Measurements from ENCODE around the gene CRADD. TPM values are rescaled to one million over a fixed set of nuclear protein-coding genes. Genes with fewer than 3 reads are reported as not detected.

The CRADD gene
- total RNA-seq, 1 donor from 2014 or later, result 10.7 TPM

DNA sequence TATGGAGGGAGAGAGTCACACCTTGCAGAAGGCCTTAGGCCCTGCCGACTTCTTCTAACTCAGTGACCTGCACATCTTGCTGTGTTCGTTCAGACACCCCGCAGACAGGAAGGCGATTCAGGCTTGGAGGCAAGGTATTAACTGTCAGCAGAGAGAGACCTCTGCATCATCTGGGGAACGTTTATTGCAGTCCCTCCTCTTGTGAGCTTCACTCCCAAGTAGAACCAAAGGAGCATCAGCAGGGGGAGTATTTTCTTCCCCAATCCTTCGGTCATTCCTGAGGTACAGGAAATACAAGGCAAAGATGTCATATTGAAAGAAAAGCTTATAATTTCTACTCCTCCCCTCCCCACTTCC lies 217.9 kb downstream of the CRADD start:
- Mint-ChIP-seq H3K27me3 (ENCODE audit: low read depth) (peaks cover 1% of the 10 kb centered on the region), H3K27ac (no peak overlapping the region), H3K9me3 (no peaks in the 10 kb centered on the region), H3K36me3 (ENCODE audit: low read depth) (peaks cover 12% of the 10 kb centered on the region), H3K4me3 (ENCODE audit: low read depth) (no peak overlapping the region), H3K4me1 (ENCODE audit: low read depth) (peaks cover 35% of the 10 kb centered on the region)
- intact Hi-C loops (cut with micrococcal nuclease), result loop anchor here (5.0 kb wide), 1 partner anchor 38 kb away; no protein-coding TSS in a partner anchor
- DNase-seq (ENCODE audit: low spot score), result no peak

DNA sequence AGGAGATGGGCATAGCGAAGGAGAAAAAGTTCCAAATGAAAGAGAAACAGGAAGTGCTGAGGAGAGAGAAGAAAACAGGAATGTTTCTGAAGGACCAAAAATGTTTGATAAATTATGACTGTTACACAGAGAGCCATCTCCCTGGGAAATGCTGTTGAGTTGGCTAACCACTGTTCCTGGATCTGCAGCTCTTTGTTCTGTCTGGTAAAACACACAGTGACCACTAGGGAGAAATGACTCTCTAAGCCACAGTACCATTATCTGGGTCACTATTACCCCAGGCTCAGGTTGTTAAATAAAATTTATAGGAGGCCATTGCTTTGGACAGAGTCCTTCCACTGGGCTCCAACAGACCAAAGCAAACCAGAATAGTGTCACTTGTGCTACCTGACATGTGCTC lies 219.3 kb downstream of the CRADD start:
- Mint-ChIP-seq H3K36me3 (ENCODE audit: low read depth) (peaks cover 12% of the 10 kb centered on the region), H3K9me3 (no peaks in the 10 kb centered on the region), H3K4me3 (ENCODE audit: low read depth) (no peak overlapping the region), H3K27me3 (ENCODE audit: low read depth) (peaks cover 1% of the 10 kb centered on the region), H3K27ac (peak overlapping the region; percentile 16), H3K4me1 (ENCODE audit: low read depth) (peaks cover 37% of the 10 kb centered on the region)
- DNase-seq (ENCODE audit: low spot score), result no peak
- intact Hi-C loops (cut with micrococcal nuclease), result loop anchor here (5.0 kb wide), 1 partner anchor 39 kb away; no protein-coding TSS in a partner anchor

DNA sequence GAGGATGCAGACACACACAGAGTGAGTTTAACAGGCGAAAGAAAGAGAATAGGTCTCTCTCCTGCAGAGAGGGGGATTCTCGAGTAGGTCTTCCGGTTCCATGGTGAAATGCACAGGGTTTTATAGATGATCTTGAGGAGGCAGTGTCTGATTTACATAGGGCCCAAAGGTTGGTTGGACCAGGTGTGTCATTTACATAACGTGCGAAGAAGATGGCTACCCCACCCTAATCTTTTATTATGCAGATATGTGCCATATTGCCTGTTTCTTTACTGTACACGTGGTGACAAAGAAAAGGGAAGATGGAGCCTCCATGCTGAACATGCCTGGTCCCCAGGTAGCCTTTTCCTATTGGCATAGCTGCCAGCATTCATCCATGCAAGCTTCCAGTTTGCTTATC lies 219.8 kb downstream of the CRADD start:
- peaks cover 3% of the 10 kb centered on the region for H3K9me3 Mint-ChIP-seq
- DNase-seq (ENCODE audit: low spot score), result no peak
- no peak overlapping the region for H3K4me3 Mint-ChIP-seq (ENCODE audit: low read depth)
- H3K4me1 Mint-ChIP-seq (ENCODE audit: low read depth), result peaks cover 39% of the 10 kb centered on the region
- H3K27ac Mint-ChIP-seq, result no peak overlapping the region
- intact Hi-C loops (cut with micrococcal nuclease), result loop anchor here (5.0 kb wide), 1 partner anchor 40 kb away; no protein-coding TSS in a partner anchor
- H3K27me3 Mint-ChIP-seq (ENCODE audit: low read depth), result peaks cover 1% of the 10 kb centered on the region
- peaks cover 16% of the 10 kb centered on the region for H3K36me3 Mint-ChIP-seq (ENCODE audit: low read depth)

DNA sequence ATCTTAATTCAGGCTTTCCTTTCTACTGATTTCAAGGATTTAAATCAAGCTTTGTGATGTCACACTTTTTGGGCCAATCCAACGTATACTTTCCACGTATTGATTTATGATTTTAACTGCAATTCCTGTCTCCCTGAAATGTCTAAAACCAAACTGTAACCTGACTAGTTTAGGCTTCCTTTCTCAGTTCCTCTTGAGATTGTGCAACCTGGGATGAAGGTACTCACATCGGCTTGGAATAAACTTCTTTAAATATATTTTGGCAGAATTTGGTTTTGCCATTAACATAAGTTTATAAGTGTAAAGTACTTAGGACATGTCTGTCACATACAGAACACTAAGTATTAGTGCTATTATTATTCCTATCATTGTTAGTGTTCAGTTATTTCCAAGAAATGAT lies 224.6 kb downstream of the CRADD start:
- intact Hi-C loops (cut with micrococcal nuclease), result no loop called here
- no peak overlapping the region for H3K27ac Mint-ChIP-seq
- no peaks in the 10 kb centered on the region for H3K27me3 Mint-ChIP-seq (ENCODE audit: low read depth)
- peaks cover 12% of the 10 kb centered on the region for H3K36me3 Mint-ChIP-seq (ENCODE audit: low read depth)
- DNase-seq (ENCODE audit: low spot score), result no peak
- H3K4me3 Mint-ChIP-seq (ENCODE audit: low read depth), result no peak overlapping the region
- peaks cover 5% of the 10 kb centered on the region for H3K9me3 Mint-ChIP-seq
- peaks cover 50% of the 10 kb centered on the region for H3K4me1 Mint-ChIP-seq (ENCODE audit: low read depth)

DNA sequence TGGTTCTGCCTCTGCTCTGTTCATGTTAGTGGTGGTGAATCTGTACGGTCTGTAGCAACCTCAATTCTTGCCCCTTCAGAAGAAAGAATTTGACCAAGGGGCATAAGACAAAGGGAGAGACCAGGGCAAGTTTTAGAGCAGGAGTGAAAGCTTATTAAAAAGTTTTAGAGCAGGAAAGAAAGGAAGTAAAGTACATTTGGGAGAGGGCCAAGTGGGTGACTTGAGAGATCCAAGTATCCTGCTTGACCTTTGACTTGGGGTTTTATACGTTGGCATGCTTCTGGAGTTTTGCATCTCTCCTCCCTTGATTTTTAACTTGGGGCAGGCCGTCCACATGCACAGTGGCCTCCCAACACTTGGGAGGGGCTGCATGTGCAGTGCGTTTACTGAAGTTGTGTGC lies 225.0 kb downstream of the CRADD start:
- Mint-ChIP-seq H3K27me3 (ENCODE audit: low read depth) (no peaks in the 10 kb centered on the region), H3K4me3 (ENCODE audit: low read depth) (no peak overlapping the region), H3K4me1 (ENCODE audit: low read depth) (peaks cover 49% of the 10 kb centered on the region), H3K36me3 (ENCODE audit: low read depth) (peaks cover 12% of the 10 kb centered on the region), H3K27ac (no peak overlapping the region), H3K9me3 (peaks cover 5% of the 10 kb centered on the region)
- no peak for DNase-seq (ENCODE audit: low spot score)
- intact Hi-C loops (cut with micrococcal nuclease), result no loop called here

DNA sequence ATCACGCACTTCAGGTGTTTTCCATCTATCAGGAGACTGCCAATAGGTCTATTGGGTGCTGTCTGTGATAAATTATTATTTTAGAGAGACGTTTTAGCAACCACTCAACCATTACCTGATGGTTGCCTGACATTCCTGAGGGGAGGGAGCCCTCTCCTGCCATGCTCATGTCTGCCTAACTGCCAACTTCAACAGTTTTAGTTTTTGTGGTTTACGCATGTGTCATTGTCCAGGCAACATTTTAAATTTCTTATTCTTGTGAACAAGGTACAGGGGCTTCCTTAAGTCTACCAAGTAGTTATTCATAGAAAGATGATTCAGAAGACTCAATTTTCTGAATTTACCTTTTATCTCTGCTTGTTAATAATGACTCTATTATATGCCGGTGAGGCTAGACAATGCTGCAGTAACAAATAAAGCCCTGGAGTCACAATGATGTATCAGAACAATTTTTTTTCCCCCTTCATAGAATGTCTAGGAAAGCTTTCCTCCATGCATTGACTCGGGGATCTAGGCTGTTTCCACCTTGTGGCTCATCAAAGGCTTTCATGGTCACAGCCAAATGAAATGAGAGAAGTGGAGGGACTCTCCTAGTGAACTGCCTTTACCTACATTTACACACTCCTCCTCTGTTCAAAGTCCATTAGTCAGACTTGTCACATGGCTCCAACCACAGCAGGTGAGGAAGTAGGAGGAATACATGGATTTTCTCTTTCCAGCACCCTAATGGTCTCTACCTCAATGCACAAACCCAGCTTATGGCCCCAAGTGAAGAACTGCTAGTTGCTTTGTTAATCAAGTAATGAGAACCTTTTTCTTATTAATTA lies 225.8 kb downstream of the CRADD start:
- H3K27me3 Mint-ChIP-seq (ENCODE audit: low read depth), result no peaks in the 10 kb centered on the region
- H3K4me3 Mint-ChIP-seq (ENCODE audit: low read depth), result no peak overlapping the region
- H3K36me3 Mint-ChIP-seq (ENCODE audit: low read depth), result peaks cover 6% of the 10 kb centered on the region
- intact Hi-C loops (cut with micrococcal nuclease), result no loop called here
- peaks cover 5% of the 10 kb centered on the region for H3K9me3 Mint-ChIP-seq
- peaks cover 44% of the 10 kb centered on the region for H3K4me1 Mint-ChIP-seq (ENCODE audit: low read depth)
- no peak overlapping the region for H3K27ac Mint-ChIP-seq
- no peak for DNase-seq (ENCODE audit: low spot score)

DNA sequence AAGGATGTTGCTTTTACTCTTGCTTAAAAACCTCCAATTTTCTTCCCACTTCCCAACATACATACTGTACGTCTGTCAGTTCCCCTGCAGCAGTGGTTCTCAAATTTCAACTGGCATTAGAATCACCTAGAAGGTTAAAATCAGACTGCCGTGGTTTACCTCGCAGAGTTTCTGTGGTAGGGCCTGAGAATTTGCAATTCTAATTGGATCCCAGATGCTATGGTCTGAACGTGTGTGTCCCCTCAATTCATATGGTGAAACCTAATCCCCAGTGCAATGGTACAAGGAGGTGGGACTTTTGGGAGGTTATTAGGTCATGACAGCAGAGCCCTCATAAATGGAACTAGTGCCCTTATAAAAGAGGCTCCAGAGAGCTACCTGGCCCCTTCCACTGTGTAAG lies 226.9 kb downstream of the CRADD start:
- Mint-ChIP-seq H3K9me3 (peaks cover 5% of the 10 kb centered on the region), H3K36me3 (ENCODE audit: low read depth) (peaks cover 5% of the 10 kb centered on the region), H3K27me3 (ENCODE audit: low read depth) (no peaks in the 10 kb centered on the region), H3K4me3 (ENCODE audit: low read depth) (no peak overlapping the region), H3K4me1 (ENCODE audit: low read depth) (peaks cover 37% of the 10 kb centered on the region), H3K27ac (no peak overlapping the region)
- DNase-seq (ENCODE audit: low spot score), result no peak
- intact Hi-C loops (cut with micrococcal nuclease), result no loop called here

DNA sequence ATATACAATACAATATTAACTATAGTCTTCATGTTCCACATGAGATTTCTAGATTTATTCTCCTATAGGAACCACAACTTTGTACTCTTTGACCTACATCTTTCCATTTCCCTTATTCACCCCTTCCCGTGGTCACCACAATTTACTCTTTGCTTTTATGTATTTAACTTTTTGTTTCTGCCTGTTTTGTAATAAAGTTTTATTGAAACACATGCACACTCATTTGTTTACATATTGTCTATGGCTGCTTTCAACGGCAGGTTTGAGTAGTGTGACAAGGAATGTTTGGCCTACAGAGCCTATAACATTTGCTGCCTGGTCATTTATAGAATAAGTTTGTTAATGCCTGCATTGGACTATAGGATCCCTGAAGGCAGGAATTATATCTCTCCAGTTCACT lies 231.1 kb downstream of the CRADD start:
- Mint-ChIP-seq H3K36me3 (ENCODE audit: low read depth) (no peaks in the 10 kb centered on the region), H3K9me3 (no peaks in the 10 kb centered on the region), H3K4me3 (ENCODE audit: low read depth) (no peak overlapping the region), H3K27ac (no peak overlapping the region), H3K27me3 (ENCODE audit: low read depth) (peaks cover 3% of the 10 kb centered on the region), H3K4me1 (ENCODE audit: low read depth) (peaks cover 16% of the 10 kb centered on the region)
- intact Hi-C loops (cut with micrococcal nuclease), result no loop called here
- no peak for DNase-seq (ENCODE audit: low spot score)

DNA sequence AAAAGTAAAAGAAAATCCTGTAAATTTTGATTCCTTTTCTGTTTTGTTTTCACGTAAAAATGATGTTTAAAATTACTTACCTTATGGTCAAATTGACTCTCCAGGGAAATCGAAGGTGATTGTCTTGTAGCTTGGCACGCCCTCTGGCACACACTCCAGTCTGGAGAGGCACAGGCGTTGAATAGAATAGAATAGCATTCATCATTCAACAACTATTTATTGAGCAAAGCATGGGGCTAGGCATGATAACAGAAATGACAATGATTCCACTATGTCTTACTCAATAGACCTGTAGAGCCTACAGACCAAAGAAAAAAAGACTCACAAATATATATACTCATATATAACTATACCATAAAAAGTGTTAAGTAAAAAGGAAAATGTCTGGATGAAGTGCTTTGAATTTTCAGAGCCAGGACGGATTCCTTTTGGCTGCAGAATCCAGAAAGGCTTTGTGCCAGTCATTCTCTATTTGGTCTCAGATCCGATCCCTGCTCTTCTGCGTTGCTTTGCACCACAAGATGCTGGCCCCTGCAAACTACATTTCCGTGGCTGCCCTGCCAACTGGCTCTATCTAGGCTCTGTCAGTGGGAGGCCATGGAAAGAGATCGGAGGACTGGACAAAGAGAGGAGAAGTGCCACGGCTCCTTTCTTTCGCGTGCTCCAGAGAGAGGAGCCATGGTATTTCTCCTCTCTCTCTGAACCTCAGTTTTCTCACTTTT lies 231.8 kb downstream of the CRADD start:
- Mint-ChIP-seq H3K4me1 (ENCODE audit: low read depth) (peaks cover 9% of the 10 kb centered on the region), H3K36me3 (ENCODE audit: low read depth) (no peaks in the 10 kb centered on the region), H3K4me3 (ENCODE audit: low read depth) (no peak overlapping the region), H3K27ac (no peak overlapping the region), H3K27me3 (ENCODE audit: low read depth) (peaks cover 3% of the 10 kb centered on the region), H3K9me3 (no peaks in the 10 kb centered on the region)
- no peak for DNase-seq (ENCODE audit: low spot score)
- intact Hi-C loops (cut with micrococcal nuclease), result no loop called here

DNA sequence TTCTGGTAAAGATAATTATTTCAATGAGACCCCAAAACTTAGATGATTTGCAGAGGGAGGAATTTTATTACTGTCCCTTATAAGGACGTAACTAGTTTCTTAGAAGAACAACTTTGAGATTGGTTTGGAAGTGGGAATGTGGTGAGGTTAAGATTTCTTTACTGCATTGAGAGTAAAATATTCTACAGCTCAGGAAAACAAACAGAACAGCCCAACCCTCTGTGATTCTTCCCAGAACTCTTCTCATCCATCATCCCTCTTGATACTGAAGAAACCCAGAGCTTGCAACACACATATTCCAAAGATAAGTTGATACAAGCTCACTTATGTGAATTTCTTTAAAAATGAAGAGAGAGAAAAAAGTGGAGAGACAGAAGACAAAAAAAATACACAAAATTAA lies 234.2 kb downstream of the CRADD start:
- H3K27me3 Mint-ChIP-seq (ENCODE audit: low read depth), result peaks cover 3% of the 10 kb centered on the region
- H3K4me3 Mint-ChIP-seq (ENCODE audit: low read depth), result no peak overlapping the region
- no peaks in the 10 kb centered on the region for H3K36me3 Mint-ChIP-seq (ENCODE audit: low read depth)
- H3K27ac Mint-ChIP-seq, result no peak overlapping the region
- H3K9me3 Mint-ChIP-seq, result no peaks in the 10 kb centered on the region
- peaks cover 3% of the 10 kb centered on the region for H3K4me1 Mint-ChIP-seq (ENCODE audit: low read depth)
- intact Hi-C loops (cut with micrococcal nuclease), result no loop called here
- no peak for DNase-seq (ENCODE audit: low spot score)

DNA sequence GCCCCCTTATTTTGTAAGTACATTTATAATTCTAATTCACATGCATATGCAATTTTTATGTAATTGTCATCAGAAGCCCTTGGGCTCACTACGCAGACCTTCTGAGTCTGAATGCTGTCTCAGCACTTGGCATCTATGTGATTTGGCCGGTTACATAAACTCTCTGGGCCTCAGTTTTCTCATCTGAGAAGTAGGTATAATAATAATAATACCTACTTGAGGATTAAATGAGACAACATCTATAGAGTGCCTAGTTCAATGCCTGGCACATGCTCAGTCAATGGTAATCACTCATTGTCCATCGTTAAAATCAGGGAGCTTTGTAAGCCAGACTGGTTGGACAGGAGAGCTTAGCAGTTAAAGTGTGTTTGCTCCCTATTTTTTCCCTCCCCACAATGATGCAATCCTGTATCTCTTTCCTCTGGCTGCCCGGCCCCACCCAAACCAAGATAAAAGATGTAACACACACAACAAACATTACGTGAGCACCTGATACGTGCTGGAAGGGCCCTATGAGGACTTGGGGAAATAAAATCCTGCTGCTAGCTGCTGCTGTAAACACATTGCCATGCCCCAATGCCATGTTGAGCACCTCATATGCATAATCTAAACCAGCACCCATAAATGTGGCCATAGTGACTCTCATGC lies 235.0 kb downstream of the CRADD start:
- intact Hi-C loops (cut with micrococcal nuclease), result no loop called here
- Mint-ChIP-seq H3K36me3 (ENCODE audit: low read depth) (no peaks in the 10 kb centered on the region), H3K27me3 (ENCODE audit: low read depth) (peaks cover 3% of the 10 kb centered on the region), H3K4me1 (ENCODE audit: low read depth) (peaks cover 3% of the 10 kb centered on the region), H3K9me3 (no peaks in the 10 kb centered on the region), H3K4me3 (ENCODE audit: low read depth) (no peak overlapping the region), H3K27ac (no peak overlapping the region)
- DNase-seq (ENCODE audit: low spot score), result no peak

DNA sequence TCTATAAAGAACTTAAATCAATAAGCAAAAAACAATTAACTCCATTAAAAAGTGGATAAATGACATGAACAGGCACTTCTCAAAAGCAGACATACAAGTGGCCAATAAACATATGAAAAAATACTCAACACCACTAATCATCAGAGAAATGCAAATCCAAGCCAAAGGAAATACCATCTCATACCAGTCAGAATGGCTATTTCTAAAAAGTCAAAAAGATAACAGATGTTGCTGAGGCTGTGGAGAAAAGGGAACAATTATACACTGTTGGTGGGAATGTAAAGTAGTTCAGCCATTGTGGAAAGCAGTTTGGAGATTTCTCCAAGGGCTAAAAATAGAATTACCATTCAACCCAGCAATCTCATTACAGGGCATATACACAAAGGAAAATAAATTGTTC lies 236.7 kb downstream of the CRADD start:
- Mint-ChIP-seq H3K27ac (no peak overlapping the region), H3K36me3 (ENCODE audit: low read depth) (no peaks in the 10 kb centered on the region), H3K4me1 (ENCODE audit: low read depth) (no peaks in the 10 kb centered on the region), H3K27me3 (ENCODE audit: low read depth) (peaks cover 3% of the 10 kb centered on the region), H3K9me3 (no peaks in the 10 kb centered on the region), H3K4me3 (ENCODE audit: low read depth) (no peak overlapping the region)
- intact Hi-C loops (cut with micrococcal nuclease), result no loop called here
- no peak for DNase-seq (ENCODE audit: low spot score)

DNA sequence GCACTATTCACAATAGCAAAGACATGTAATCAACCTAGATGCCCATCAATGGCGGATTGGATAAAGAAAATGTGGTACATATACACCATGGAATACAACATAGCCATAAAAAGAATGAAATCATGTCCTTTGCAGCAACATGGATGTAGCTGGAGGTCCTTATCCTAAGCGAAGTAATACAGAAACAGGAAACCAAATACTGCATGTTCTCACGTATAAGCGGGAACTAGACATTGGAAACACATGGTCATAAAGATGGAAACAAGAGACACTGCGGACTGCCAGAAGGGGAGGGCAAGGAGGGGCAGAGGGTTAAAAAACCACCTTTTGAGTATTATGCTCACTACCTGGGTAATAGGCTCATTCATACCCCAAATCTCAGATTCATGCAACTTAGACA lies 237.1 kb downstream of the CRADD start:
- H3K4me1 Mint-ChIP-seq (ENCODE audit: low read depth), result no peaks in the 10 kb centered on the region
- no peak for DNase-seq (ENCODE audit: low spot score)
- H3K9me3 Mint-ChIP-seq, result no peaks in the 10 kb centered on the region
- H3K36me3 Mint-ChIP-seq (ENCODE audit: low read depth), result no peaks in the 10 kb centered on the region
- intact Hi-C loops (cut with micrococcal nuclease), result no loop called here
- H3K27ac Mint-ChIP-seq, result no peak overlapping the region
- no peak overlapping the region for H3K4me3 Mint-ChIP-seq (ENCODE audit: low read depth)
- peaks cover 3% of the 10 kb centered on the region for H3K27me3 Mint-ChIP-seq (ENCODE audit: low read depth)
